GM20431 (cell line): ENCODE data around the gene FSTL3.

Experiments
- in situ Hi-C: fragments of 300-500 bp; cut with MseI, MboI; formaldehyde crosslinking; loops from one replicate; pipeline ENCODE4 v1.15.0; 2020; ENCODE audit warnings: low sequenced_read_pairs; ENCODE audit not compliant: unreplicated experiment

The FSTL3 gene

DNA sequence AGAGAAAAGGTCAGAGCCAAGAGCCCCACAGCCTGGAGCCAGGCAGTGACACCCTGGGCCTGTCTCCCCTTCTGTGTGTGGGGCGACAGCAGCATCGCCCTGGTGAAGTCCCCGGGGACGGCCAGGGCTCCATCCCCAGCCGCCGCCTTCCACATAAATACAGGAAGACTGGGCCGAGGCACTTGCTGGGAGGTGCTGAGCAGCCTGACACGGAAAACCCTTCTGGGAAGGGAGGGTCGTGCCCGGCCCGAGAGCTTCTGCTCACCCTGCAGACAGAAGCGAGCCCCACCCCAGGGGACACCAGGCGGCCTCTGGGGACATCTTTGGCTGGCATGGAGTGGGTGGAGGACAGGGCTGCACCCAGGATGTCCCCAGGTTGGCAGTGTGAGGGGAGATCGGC is 31.4 kb upstream of the FSTL3 start:
- in situ Hi-C loops: no loop called here

GRCh38 chr19:645912-646778 is 30.0 kb upstream of the FSTL3 start:
- in situ Hi-C loops: no loop called here

- in situ Hi-C loops: no loop called here
Observed at GRCh38 chr19:646779-647565, 29.2 kb upstream of the FSTL3 start.

DNA sequence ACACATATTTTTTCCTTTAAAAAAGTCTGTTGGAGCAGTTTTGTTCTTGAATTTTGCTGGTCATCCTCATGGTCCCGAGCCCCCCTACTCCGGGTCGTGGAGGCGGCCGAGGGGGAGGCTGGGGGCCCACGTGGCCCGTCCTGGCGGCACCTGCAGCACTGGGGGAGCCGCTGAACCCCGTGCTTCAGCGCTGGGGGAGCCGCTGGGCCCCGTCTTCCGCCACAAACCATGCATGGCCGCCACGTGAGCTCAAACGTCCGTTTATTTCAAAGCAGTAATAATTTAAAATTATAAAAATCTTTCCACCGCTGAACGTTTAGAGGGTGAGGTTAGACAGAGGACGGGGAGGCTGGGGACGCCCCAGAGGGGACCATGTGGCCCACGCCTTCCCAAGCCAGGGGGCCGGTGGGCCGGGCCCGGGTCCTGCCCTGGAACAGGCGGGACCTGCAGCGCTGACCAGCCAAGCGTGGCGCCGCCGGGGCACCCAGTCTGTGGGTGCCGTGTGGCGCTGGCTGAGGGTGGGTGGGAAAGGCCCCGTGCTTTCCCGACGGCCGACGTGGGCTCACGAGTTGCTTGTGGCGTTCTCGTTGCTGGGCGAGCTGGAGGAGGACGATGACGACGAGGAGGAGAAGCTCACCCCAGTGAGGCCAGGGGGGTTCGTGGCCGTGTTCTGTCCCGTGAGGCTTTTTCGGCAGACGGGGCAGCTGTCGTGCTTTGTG is 28.5 kb upstream of the FSTL3 start:
- in situ Hi-C loops: no loop called here

DNA sequence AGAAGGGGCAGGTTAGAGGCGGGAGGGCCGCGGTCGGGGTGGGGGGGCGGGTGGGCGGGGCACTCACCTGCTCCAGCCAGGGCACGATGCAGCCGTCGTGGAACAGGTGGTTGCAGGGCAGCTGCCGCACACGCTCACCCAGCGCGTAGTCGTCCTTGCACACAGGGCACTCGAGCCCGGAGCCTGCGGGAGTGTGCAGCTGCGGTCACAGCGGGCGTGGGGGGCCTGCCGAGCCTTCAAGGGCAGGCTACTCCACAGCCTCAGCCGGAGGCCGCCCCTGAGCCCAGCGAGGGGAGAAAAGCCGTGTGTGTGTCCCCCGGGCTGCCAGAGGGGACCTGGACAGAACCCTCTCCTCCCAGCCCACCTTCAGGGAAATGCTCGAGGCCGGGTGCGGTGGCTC is 27.9 kb upstream of the FSTL3 start:
- in situ Hi-C loops: no loop called here

DNA sequence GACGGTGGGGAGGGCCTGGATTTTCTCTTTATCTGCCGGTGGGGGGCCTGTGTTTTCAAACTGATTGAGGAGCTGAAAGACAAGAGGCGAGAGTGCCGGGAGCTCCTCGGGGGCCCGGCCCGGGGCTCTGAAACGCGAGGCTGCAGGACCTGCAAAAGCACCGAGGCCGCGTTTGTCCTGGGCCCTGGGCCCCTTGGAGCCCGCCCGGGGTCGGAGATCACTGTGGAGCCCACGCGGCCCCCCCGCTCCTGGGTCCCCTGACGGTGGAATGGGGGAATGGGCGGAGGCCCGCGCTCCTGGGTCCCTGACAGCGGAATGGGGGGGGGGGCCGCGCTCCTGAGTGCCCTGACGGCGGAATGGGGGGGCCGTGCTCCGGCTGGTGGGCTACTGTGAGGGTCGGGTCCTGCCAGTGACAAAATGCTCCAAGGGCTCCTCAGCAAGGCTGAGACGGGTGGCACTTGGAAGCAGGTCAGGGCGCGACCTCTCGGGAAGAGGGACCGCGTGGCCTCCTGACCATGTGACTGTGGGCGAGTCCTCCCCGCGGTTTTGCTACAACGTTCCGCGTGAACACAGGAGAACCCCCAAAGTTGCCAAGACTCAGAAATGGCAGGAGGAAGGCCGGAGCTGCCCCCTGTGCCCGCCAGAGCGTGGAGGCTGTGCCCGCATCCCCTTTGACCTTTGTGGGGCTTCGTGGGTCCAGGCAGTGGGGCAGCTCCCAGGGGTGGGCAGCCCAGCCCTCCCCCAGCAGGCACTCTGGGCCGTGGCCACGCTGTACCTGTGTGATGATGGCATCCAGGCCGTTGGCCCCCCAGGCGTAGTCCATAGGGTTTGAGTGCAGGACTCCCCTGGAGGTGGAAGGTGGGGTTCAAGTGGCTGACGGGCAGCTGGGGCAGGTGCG is 27.0 kb upstream of the FSTL3 start:
- in situ Hi-C loops: no loop called here

DNA sequence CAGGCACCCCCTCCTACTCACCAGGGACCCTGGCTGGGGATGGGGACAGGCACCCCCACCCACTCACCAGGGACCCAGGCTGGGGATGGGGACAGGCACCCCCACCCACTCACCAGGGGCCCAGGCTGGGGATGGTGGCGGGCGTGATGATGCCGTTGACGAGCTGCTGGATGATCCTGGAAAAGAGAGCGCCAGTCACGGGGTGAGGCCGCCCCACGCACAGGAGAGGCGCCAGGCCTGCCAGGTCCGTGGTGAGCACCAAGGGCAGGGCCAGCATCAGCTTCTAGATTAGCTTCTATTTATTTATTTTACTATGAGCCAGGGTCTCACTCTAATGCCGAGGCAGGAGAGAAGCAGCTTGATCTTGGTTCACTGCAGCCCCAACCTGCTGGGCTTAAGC is 26.1 kb upstream of the FSTL3 start:
- in situ Hi-C loops: no loop called here

DNA sequence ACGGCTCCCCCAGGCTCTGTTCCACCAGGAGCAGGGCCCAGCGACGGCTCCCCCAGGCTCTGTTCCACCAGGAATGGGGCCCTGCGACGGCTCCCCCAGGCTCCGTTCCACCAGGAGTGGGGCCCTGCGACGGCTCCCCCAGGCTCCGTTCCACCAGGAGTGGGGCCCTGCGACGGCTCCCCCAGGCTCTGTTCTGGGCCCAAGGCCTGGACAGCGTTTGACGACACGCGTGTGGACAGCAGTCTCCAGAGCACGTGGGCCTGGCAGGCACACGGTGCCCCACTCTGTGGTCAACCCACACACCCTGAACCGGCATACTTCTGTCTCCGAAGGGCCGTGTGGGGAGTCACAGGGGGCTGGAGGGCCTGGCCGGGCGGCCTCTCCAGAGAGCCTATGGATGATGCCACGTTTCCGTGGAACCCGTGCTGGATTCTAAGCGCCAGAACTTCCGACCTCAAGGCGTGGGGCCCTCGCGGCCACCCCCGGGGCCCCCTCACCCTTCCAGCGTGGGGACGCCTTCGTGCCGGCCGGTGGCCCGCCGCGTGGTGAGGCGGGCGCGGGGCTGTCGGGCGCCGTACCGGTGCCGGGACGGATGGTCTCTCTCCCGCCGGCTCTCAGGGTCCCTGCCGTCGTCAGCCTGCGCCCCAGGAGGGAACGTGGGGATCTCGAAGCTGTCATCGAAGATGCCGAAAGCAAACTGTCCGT is 24.9 kb upstream of the FSTL3 start:
- in situ Hi-C loops: no loop called here

GRCh38 chr19:651991-652390 is 24.2 kb upstream of the FSTL3 start:
- in situ Hi-C loops: no loop called here

GRCh38 chr19:652467-653389 is 23.5 kb upstream of the FSTL3 start:
- in situ Hi-C loops: no loop called here

DNA sequence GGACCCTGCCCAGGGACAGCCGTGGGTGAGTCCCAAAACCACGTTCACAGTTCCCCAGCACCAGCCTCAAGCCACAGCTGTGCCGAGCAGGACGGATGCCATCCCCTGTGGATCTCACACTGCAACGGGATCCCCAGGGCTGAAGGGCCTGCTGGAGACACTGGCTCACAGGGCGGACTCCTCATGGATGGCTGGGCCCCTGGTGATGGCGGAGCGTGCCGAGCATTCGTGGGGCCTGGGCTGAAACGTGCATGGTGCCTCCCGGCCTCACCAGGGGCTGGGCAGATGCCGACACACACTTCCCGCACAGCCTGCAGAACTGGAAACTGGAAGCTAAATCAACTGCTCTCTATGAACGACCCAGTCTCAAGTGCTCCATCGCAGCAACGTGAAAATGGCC is 22.8 kb upstream of the FSTL3 start:
- in situ Hi-C loops: no loop called here

DNA sequence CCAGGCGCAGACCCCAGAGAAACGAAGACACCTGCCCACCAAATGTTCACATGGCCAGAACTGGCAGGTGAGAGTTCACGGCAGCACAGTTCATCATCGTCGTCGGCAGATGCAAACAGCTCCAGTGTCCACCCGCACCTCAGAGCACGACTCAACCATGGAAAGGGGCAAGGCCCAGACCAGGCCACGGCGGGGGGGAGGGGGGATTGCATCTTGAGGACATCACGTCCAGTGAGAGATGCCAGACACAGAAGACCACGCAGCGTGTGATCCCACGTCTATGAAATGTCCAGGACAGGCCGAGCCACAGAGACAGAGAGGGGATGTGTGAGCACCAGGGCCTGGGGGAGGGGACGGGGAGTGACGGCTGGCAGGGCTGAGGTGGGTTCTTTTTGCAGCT is 20.5 kb upstream of the FSTL3 start:
- in situ Hi-C loops: no loop called here

GRCh38 chr19:656751-657559 is 19.2 kb upstream of the FSTL3 start:
- in situ Hi-C loops: no loop called here

DNA sequence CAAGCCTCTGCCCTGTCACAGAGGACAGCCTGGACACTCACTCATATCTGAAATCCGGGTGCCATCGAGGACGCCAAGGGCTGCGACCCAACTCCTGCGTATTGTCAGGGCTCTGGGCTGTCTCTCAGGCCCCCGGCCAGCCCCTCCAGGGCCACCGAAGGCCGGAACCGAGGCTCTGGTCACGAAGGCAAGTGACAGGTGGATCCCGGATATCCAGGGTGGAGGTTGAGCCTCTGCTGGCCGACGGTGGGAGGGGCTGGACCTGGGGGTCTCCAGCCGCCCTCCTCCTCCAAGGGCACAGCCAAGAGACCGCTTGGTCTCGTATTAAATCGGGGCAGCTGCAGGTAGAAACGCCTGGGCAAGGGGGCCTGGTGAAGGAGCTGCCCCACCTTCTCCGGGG is 18.6 kb upstream of the FSTL3 start:
- in situ Hi-C loops: no loop called here

GRCh38 chr19:658059-658839 is 17.9 kb upstream of the FSTL3 start:
- in situ Hi-C loops: no loop called here

DNA sequence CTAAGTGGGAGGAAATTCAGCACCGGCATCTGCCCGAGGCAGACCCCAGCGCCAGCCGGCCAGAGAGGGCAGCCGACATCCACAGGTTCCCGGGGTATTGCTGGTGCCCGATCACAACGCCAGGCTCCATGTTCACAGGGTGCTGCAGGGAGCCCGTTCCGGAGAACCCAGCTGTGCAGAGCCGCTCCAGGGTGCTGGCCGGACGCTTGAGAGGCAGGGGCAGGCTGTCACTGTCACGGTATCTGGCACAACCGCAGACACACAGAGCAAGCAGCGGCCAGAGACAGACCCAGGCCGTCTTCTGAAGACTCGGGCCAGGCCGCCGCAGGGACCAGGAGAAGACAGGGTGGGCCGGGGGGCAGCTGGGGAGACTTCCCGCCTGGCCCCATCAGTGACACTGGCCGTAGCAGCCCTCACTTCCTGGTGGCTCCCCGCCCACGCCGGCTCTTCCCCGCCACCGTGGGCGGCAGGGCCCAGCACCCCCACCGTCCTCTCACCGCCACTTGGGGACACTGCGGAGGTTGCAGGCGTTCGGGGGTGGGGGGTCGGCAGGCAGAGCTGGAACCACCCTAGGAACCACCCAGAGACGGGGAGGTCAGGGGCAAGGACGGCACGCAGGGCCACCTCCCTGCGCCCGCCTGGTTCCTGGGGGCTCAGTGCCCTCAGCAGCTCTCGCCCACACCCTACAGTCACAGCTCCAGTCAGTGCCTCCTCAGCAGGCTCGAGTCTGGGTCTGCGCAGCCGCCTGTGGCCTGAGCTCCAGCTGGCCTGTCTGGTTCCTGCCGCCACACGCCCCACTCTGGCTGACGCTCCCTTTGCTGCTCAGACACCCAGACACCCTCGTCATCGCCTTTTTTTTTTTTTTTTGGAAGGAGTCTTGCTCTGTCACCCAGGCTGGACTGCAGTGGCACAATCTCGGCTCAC is 17.0 kb upstream of the FSTL3 start:
- in situ Hi-C loops: no loop called here
